ENCODE data around the gene PPP1R1A. TPM values are rescaled to one million over a fixed set of nuclear protein-coding genes. Genes with fewer than 3 reads are reported as not detected.
A peak's percentile ranks its signal among the peaks of the same experiment; 100 is the strongest.

The PPP1R1A gene
- total RNA-seq, 5 donors from 2014 or later (not counting 1 experiment from before 2014, with no cell fraction given), result not detected

GRCh38 chr12:54595471-54595870 is 7.0 kb upstream of the PPP1R1A start:
- Mint-ChIP-seq H3K4me3 (no peak overlapping the region), H3K27me3 (peaks cover 36% of the 10 kb centered on the region in 2 donors), H3K4me1 (peaks cover 6 to 11% (median 6%) of the 10 kb centered on the region in 3 donors), H3K9me3 (no peaks in the 10 kb centered on the region), H3K27ac (no peak overlapping the region), H3K36me3 (no peaks in the 10 kb centered on the region)
- no peak for ATAC-seq (replicated peaks in 1 of 4)
- CTCF ChIA-PET, result interaction anchor here (1.0 to 1.9 kb wide), 2 partner anchors 15 to 16 kb away, joined by 3 to 12 read pairs; no protein-coding TSS in a partner anchor
- Histone ChIP-seq H3K36me3 (ENCODE audit: control insufficient read depth in 2 of 2, extremely low read depth in 1 of 2, insufficient read depth in 1 of 2, low read length in 1 of 2) (no peaks in the 10 kb centered on the region), H3K4me1 (ENCODE audit: control insufficient read depth in 1 of 2, extremely low read depth in 1 of 2, insufficient read depth in 2 of 2, low read length in 2 of 2) (peaks cover 0 to 4% of the 10 kb centered on the region in 2 experiments), H3K4me3 (ENCODE audit: control insufficient read depth in 1 of 2, extremely low read depth in 1 of 2, low read length in 1 of 2) (no peak overlapping the region), H3K27ac (ENCODE audit: low read length) (no peak overlapping the region), H3K27me3 (replicated peaks in 1 of 2; ENCODE audit: control insufficient read depth in 2 of 2, extremely low read depth in 1 of 2, insufficient read depth in 2 of 2, low read length in 1 of 2) (peaks cover 0 to 42% of the 10 kb centered on the region in 2 experiments), H3K9me3 (no peaks in the 10 kb centered on the region)
- no peak for DNase-seq
- POLR2A ChIA-PET, result no interaction called here
- no CpG with 5 or more reads among the region's 3 CpGs for WGBS (ENCODE audit: insufficient coverage)

- H3K36me3 ChIP-seq (ENCODE audit: control insufficient read depth in 2 of 2, extremely low read depth in 1 of 2, insufficient read depth in 1 of 2, low read length in 1 of 2), result no peaks in the 10 kb centered on the region
- Mint-ChIP-seq H3K4me1 (peaks cover 14 to 19% (median 15%) of the 10 kb centered on the region in 3 donors), H3K4me3 (no peak overlapping the region), H3K36me3 (no peaks in the 10 kb centered on the region), H3K27me3 (peaks cover 40 to 51% of the 10 kb centered on the region in 2 donors), H3K9me3 (no peaks in the 10 kb centered on the region), H3K27ac (no peak overlapping the region)
- H3K27ac ChIP-seq (ENCODE audit: low read length), result no peak overlapping the region
- peaks cover 0 to 53% of the 10 kb centered on the region in 2 experiments for H3K27me3 ChIP-seq (replicated peaks in 1 of 2; ENCODE audit: control insufficient read depth in 2 of 2, extremely low read depth in 1 of 2, insufficient read depth in 2 of 2, low read length in 1 of 2)
- DNase-seq (no peak), ATAC-seq (replicated peaks in 1 of 4) (no peak)
- H3K4me3 ChIP-seq (ENCODE audit: control insufficient read depth in 1 of 2, extremely low read depth in 1 of 2, low read length in 1 of 2), result no peak overlapping the region
- no peaks in the 10 kb centered on the region for H3K9me3 ChIP-seq
- H3K4me1 ChIP-seq (ENCODE audit: control insufficient read depth in 1 of 2, extremely low read depth in 1 of 2, insufficient read depth in 2 of 2, low read length in 2 of 2), result peaks cover 0 to 6% of the 10 kb centered on the region in 2 experiments
- ChIA-PET CTCF (no interaction called here), POLR2A (interaction anchor here in 1 of 2 donors (0.6 kb wide), 1 partner anchor 97 kb away, joined by 6 read pairs; no protein-coding TSS in a partner anchor)
- WGBS (ENCODE audit: insufficient coverage), result 90% methylated on average over 2 of the region's 5 CpGs
Observed at GRCh38 chr12:54593725-54594124, 5.3 kb upstream of the PPP1R1A start.

- ChIA-PET CTCF (interaction anchor here (0.7 to 1.3 kb wide), 3 partner anchors 12 to 213 kb away, joined by 4 to 8 read pairs (median 4); no protein-coding TSS in a partner anchor), POLR2A (interaction anchor here in 1 of 2 donors (0.6 kb wide), 1 partner anchor 96 kb away, joined by 6 read pairs; no protein-coding TSS in a partner anchor)
- Mint-ChIP-seq H3K27me3 (peaks cover 40 to 52% of the 10 kb centered on the region in 2 donors), H3K9me3 (no peaks in the 10 kb centered on the region), H3K4me3 (no peak overlapping the region), H3K36me3 (no peaks in the 10 kb centered on the region), H3K4me1 (peaks cover 14 to 21% (median 16%) of the 10 kb centered on the region in 3 donors), H3K27ac (no peak overlapping the region)
- peaks cover 0 to 56% of the 10 kb centered on the region in 2 experiments for H3K27me3 ChIP-seq (replicated peaks in 1 of 2; ENCODE audit: control insufficient read depth in 2 of 2, extremely low read depth in 1 of 2, insufficient read depth in 2 of 2, low read length in 1 of 2)
- no peaks in the 10 kb centered on the region for H3K36me3 ChIP-seq (ENCODE audit: control insufficient read depth in 2 of 2, extremely low read depth in 1 of 2, insufficient read depth in 1 of 2, low read length in 1 of 2)
- WGBS (ENCODE audit: insufficient coverage), result 54% methylated on average over 3 of the region's 4 CpGs
- no peak overlapping the region for H3K27ac ChIP-seq (ENCODE audit: low read length)
- no peaks in the 10 kb centered on the region for H3K9me3 ChIP-seq
- ATAC-seq (replicated peaks in 1 of 4), result no peak
- peaks cover 0 to 10% of the 10 kb centered on the region in 2 experiments for H3K4me1 ChIP-seq (ENCODE audit: control insufficient read depth in 1 of 2, extremely low read depth in 1 of 2, insufficient read depth in 2 of 2, low read length in 2 of 2)
- DNase-seq, result no peak
- H3K4me3 ChIP-seq (ENCODE audit: control insufficient read depth in 1 of 2, extremely low read depth in 1 of 2, low read length in 1 of 2), result no peak overlapping the region
Observed at GRCh38 chr12:54593135-54593534, 4.7 kb upstream of the PPP1R1A start.

GRCh38 chr12:54592316-54592715 is 3.9 kb upstream of the PPP1R1A start:
- no peak overlapping the region for H3K27ac ChIP-seq (ENCODE audit: low read length)
- no peaks in the 10 kb centered on the region for H3K36me3 ChIP-seq (ENCODE audit: control insufficient read depth in 2 of 2, extremely low read depth in 1 of 2, insufficient read depth in 1 of 2, low read length in 1 of 2)
- ATAC-seq (replicated peaks in 1 of 4) (no peak), DNase-seq (no peak)
- 67% methylated on average over 2 of the region's 2 CpGs for WGBS (ENCODE audit: insufficient coverage)
- no peak overlapping the region for H3K4me3 ChIP-seq (ENCODE audit: control insufficient read depth in 1 of 2, extremely low read depth in 1 of 2, low read length in 1 of 2)
- Mint-ChIP-seq H3K27me3 (peaks cover 47 to 59% of the 10 kb centered on the region in 2 donors), H3K27ac (no peak overlapping the region), H3K9me3 (no peaks in the 10 kb centered on the region), H3K4me3 (no peak overlapping the region), H3K4me1 (peaks cover 16 to 21% (median 18%) of the 10 kb centered on the region in 3 donors), H3K36me3 (no peaks in the 10 kb centered on the region)
- H3K27me3 ChIP-seq (replicated peaks in 1 of 2; ENCODE audit: control insufficient read depth in 2 of 2, extremely low read depth in 1 of 2, insufficient read depth in 2 of 2, low read length in 1 of 2), result peaks cover 4 to 65% of the 10 kb centered on the region in 2 experiments
- CTCF ChIA-PET, result interaction anchor here (0.5 to 1.3 kb wide), 3 partner anchors 8 to 66 kb away, joined by 3 to 4 read pairs (median 3); no protein-coding TSS in a partner anchor
- peaks cover 0 to 14% of the 10 kb centered on the region in 2 experiments for H3K4me1 ChIP-seq (ENCODE audit: control insufficient read depth in 1 of 2, extremely low read depth in 1 of 2, insufficient read depth in 2 of 2, low read length in 2 of 2)
- POLR2A ChIA-PET, result no interaction called here
- H3K9me3 ChIP-seq, result no peaks in the 10 kb centered on the region

- Histone ChIP-seq H3K4me1 (ENCODE audit: control insufficient read depth in 1 of 2, extremely low read depth in 1 of 2, insufficient read depth in 2 of 2, low read length in 2 of 2) (peaks cover 0 to 10% of the 10 kb centered on the region in 2 experiments), H3K9me3 (no peaks in the 10 kb centered on the region), H3K27me3 (replicated peaks in 1 of 2; ENCODE audit: control insufficient read depth in 2 of 2, extremely low read depth in 1 of 2, insufficient read depth in 2 of 2, low read length in 1 of 2) (peaks cover 8 to 72% of the 10 kb centered on the region in 2 experiments), H3K27ac (ENCODE audit: low read length) (no peak overlapping the region), H3K4me3 (ENCODE audit: control insufficient read depth in 1 of 2, extremely low read depth in 1 of 2, low read length in 1 of 2) (no peak overlapping the region), H3K36me3 (ENCODE audit: control insufficient read depth in 2 of 2, extremely low read depth in 1 of 2, insufficient read depth in 1 of 2, low read length in 1 of 2) (no peaks in the 10 kb centered on the region)
- ATAC-seq (replicated peaks in 1 of 4) (no peak), DNase-seq (no peak)
- no peak overlapping the region for H3K4me3 Mint-ChIP-seq
- H3K4me1 Mint-ChIP-seq, result peaks cover 10 to 12% (median 11%) of the 10 kb centered on the region in 3 donors
- H3K9me3 Mint-ChIP-seq, result no peaks in the 10 kb centered on the region
- no peak overlapping the region for H3K27ac Mint-ChIP-seq
- H3K36me3 Mint-ChIP-seq, result no peaks in the 10 kb centered on the region
- 82% methylated on average over 3 of the region's 7 CpGs for WGBS (ENCODE audit: insufficient coverage)
- ChIA-PET POLR2A (no interaction called here), CTCF (no interaction called here)
- H3K27me3 Mint-ChIP-seq, result peaks cover 51 to 61% of the 10 kb centered on the region in 2 donors
Observed at GRCh38 chr12:54590978-54591591, 2.6 kb upstream of the PPP1R1A start.

- Histone ChIP-seq H3K4me3 (ENCODE audit: control insufficient read depth in 1 of 2, extremely low read depth in 1 of 2, low read length in 1 of 2) (no peak overlapping the region), H3K27ac (ENCODE audit: low read length) (no peak overlapping the region), H3K27me3 (replicated peaks in 1 of 2; ENCODE audit: control insufficient read depth in 2 of 2, extremely low read depth in 1 of 2, insufficient read depth in 2 of 2, low read length in 1 of 2) (peaks cover 9 to 79% of the 10 kb centered on the region in 2 experiments), H3K4me1 (ENCODE audit: control insufficient read depth in 1 of 2, extremely low read depth in 1 of 2, insufficient read depth in 2 of 2, low read length in 2 of 2) (peaks cover 0 to 10% of the 10 kb centered on the region in 2 experiments), H3K9me3 (no peaks in the 10 kb centered on the region), H3K36me3 (ENCODE audit: control insufficient read depth in 2 of 2, extremely low read depth in 1 of 2, insufficient read depth in 1 of 2, low read length in 1 of 2) (no peaks in the 10 kb centered on the region)
- H3K27ac Mint-ChIP-seq, result no peak overlapping the region
- ChIA-PET CTCF (no interaction called here), POLR2A (no interaction called here)
- H3K36me3 Mint-ChIP-seq, result no peaks in the 10 kb centered on the region
- peaks cover 10 to 12% (median 11%) of the 10 kb centered on the region in 3 donors for H3K4me1 Mint-ChIP-seq
- DNase-seq, result no peak
- H3K4me3 Mint-ChIP-seq, result peak overlapping the region in 1 of 3 donors; percentile 71
- H3K27me3 Mint-ChIP-seq, result peaks cover 62 to 71% of the 10 kb centered on the region in 2 donors
- WGBS (ENCODE audit: insufficient coverage), result 100% methylated on average over 1 of the region's 5 CpGs
- no peak for ATAC-seq (replicated peaks in 1 of 4)
- no peaks in the 10 kb centered on the region for H3K9me3 Mint-ChIP-seq
Observed at GRCh38 chr12:54589964-54590363, 1.5 kb upstream of the PPP1R1A start.

Data from T-cell (primary cell).